ENCODE results near the gene SMIM38. TPM values are rescaled to one million over a fixed set of nuclear protein-coding genes. Genes with fewer than 3 reads are reported as not detected.

SMIM38 gene
- total RNA-seq, 1 donor from 2014 or later = not detected

GRCh38 chr11:69108559-69108958, 47.2 kb upstream of the SMIM38 start:
- DNase-seq (ENCODE audit: low spot score) = no peak
- no peak for TF ChIP-seq CTCF (IDR thresholded peaks at IDR 0.05; ENCODE audit: unreplicated experiment)
- Mint-ChIP-seq H3K27me3 (ENCODE audit: unreplicated experiment) (peaks cover 17% of the 10 kb centered on the region), H3K36me3 (ENCODE audit: low read depth, unreplicated experiment) (peaks cover 9% of the 10 kb centered on the region), H3K4me3 (ENCODE audit: unreplicated experiment) (no peak overlapping the region), H3K4me1 (ENCODE audit: unreplicated experiment) (peaks cover 5% of the 10 kb centered on the region), H3K27ac (ENCODE audit: unreplicated experiment) (no peak overlapping the region), H3K9me3 (ENCODE audit: unreplicated experiment) (no peaks in the 10 kb centered on the region)

- peaks cover 9% of the 10 kb centered on the region for H3K36me3 Mint-ChIP-seq (ENCODE audit: low read depth, unreplicated experiment)
- no peak overlapping the region for H3K4me3 Mint-ChIP-seq (ENCODE audit: unreplicated experiment)
- no peak overlapping the region for H3K27ac Mint-ChIP-seq (ENCODE audit: unreplicated experiment)
- peaks cover 13% of the 10 kb centered on the region for H3K27me3 Mint-ChIP-seq (ENCODE audit: unreplicated experiment)
- H3K9me3 Mint-ChIP-seq (ENCODE audit: unreplicated experiment) = no peaks in the 10 kb centered on the region
- DNase-seq (ENCODE audit: low spot score) = no peak
- H3K4me1 Mint-ChIP-seq (ENCODE audit: unreplicated experiment) = peaks cover 5% of the 10 kb centered on the region
- no peak for TF ChIP-seq CTCF (IDR thresholded peaks at IDR 0.05; ENCODE audit: unreplicated experiment)
Measured at GRCh38 chr11:69109101-69109500, 46.6 kb upstream of the SMIM38 start.

GRCh38 chr11:69110451-69110850, 45.3 kb upstream of the SMIM38 start:
- DNase-seq (ENCODE audit: low spot score) = no peak
- Mint-ChIP-seq H3K36me3 (ENCODE audit: low read depth, unreplicated experiment) (peaks cover 9% of the 10 kb centered on the region), H3K27ac (ENCODE audit: unreplicated experiment) (no peak overlapping the region), H3K4me1 (ENCODE audit: unreplicated experiment) (peaks cover 5% of the 10 kb centered on the region), H3K9me3 (ENCODE audit: unreplicated experiment) (no peaks in the 10 kb centered on the region), H3K27me3 (ENCODE audit: unreplicated experiment) (peaks cover 11% of the 10 kb centered on the region), H3K4me3 (ENCODE audit: unreplicated experiment) (peak overlapping the region; percentile 1)
- no peak for TF ChIP-seq CTCF (IDR thresholded peaks at IDR 0.05; ENCODE audit: unreplicated experiment)

- peaks cover 11% of the 10 kb centered on the region for H3K27me3 Mint-ChIP-seq (ENCODE audit: unreplicated experiment)
- H3K36me3 Mint-ChIP-seq (ENCODE audit: low read depth, unreplicated experiment) = peaks cover 9% of the 10 kb centered on the region
- H3K4me1 Mint-ChIP-seq (ENCODE audit: unreplicated experiment) = peaks cover 4% of the 10 kb centered on the region
- H3K9me3 Mint-ChIP-seq (ENCODE audit: unreplicated experiment) = no peaks in the 10 kb centered on the region
- DNase-seq (ENCODE audit: low spot score) = no peak
- H3K4me3 Mint-ChIP-seq (ENCODE audit: unreplicated experiment) = no peak overlapping the region
- no peak for TF ChIP-seq CTCF (IDR thresholded peaks at IDR 0.05; ENCODE audit: unreplicated experiment)
- H3K27ac Mint-ChIP-seq (ENCODE audit: unreplicated experiment) = no peak overlapping the region
Measured at GRCh38 chr11:69111624-69112542, 43.9 kb upstream of the SMIM38 start.

GRCh38 chr11:69113226-69113625, 42.5 kb upstream of the SMIM38 start:
- Mint-ChIP-seq H3K4me1 (ENCODE audit: unreplicated experiment) (no peaks in the 10 kb centered on the region), H3K36me3 (ENCODE audit: low read depth, unreplicated experiment) (peaks cover 9% of the 10 kb centered on the region), H3K4me3 (ENCODE audit: unreplicated experiment) (no peak overlapping the region), H3K9me3 (ENCODE audit: unreplicated experiment) (no peaks in the 10 kb centered on the region), H3K27me3 (ENCODE audit: unreplicated experiment) (peaks cover 14% of the 10 kb centered on the region), H3K27ac (ENCODE audit: unreplicated experiment) (no peak overlapping the region)
- no peak for TF ChIP-seq CTCF (IDR thresholded peaks at IDR 0.05; ENCODE audit: unreplicated experiment)
- no peak for DNase-seq (ENCODE audit: low spot score)

Data from endothelial cell (in vitro differentiated cells).